Brain pericyte (primary cell): Measurements from ENCODE around the gene FAM20C.
"Not testable (repeated sequence)": the region's sequence is repeated elsewhere in the genome, so short reads cannot be mapped to it uniquely, and the experiment has no call there.

Experiments
- DNase-seq: peaks from one replicate; pipeline ENCODE4 v3.0.0-alpha.2; 2012; ENCODE audit warnings: low read depth, low spot score

Gene FAM20C

DNA sequence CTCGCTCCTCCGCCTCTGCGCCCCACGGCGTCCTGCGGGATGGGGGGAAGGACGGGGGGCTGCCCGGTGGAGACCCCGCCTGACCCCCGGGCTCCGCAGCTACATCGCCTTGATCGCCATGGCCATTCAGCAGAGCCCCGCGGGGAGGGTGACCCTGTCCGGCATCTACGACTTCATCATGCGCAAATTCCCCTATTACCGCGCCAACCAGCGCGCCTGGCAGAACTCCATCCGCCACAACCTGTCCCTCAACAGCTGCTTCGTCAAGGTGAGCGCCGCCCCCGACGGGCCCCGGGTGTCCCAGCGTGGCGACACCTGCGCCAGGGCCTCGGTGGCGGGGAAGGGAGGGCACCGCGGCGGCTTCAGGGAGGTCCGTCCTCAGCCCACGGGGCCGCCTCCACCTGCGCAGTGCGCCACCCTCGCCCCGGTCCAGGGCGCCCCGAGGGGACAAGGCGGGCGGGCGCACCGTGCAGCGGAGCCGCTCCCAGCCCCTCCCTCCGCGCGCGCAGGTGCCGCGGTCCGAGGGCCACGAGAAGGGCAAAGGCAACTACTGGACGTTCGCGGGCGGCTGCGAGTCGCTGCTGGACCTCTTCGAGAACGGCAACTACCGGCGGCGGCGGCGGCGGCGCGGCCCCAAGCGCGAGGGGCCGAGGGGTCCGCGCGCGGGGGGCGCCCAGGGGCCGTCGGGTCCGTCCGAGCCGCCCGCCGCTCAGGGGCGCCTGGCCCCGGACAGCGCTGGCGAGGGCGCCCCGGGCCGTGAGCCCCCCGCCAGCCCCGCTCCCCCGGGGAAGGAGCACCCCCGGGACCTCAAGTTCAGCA lies 98.4 kb downstream of the FAM20C start:
- DNase-seq = no peak

DNA sequence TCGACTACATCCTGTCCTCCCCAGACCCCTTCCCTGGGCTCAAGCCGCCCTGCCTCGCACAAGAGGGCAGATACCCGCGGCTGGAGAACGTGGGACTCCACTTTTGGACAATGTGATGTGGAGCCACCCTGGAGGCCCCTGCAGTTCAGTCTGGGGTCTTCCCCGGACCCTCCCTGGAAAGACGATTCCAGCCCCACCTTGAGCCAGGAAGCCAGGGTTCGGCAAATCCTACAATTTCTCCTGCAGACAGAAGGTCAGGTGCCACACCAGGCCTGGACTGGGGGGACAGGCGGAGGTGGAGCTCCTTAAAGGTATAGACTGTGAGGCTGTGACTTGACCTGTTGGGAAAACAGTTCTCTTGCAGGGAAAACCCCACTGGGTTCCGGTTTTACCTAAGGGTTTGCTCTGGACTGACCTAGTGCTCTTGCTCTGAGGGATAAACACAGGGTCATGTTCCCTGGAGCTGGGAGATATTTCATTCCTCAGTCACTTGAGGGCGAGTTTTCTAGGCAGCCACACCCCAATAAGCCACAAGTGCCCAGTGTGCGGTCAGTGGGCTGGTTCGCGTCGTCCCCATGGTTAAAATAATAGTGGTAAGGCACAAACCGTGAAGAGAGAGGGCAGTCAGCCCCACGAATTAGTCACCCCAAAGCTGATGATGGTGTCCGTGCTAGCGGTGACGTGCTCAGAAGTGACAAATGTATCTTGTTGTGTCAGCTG lies 99.2 kb downstream of the FAM20C start:
- no peak for DNase-seq

DNA sequence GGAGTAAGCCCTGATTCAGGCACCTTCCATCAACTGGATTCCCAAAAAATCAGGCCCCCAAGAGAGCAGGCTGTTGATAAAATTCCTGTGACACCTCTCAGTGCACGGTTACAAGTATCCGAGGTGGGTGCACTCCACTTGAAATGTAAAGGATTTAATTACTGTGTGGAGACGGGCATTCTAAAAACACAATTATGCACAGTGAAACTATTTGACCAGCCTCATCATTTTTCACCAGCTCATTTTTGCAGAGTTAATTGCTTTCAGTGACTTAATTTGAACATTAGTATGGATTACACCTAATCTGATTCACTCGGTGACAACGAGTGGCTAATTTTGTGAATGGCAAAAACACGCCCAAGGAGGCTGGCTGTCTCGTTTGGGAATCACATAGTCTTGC lies 99.9 kb downstream of the FAM20C start:
- DNase-seq = no peak

DNA sequence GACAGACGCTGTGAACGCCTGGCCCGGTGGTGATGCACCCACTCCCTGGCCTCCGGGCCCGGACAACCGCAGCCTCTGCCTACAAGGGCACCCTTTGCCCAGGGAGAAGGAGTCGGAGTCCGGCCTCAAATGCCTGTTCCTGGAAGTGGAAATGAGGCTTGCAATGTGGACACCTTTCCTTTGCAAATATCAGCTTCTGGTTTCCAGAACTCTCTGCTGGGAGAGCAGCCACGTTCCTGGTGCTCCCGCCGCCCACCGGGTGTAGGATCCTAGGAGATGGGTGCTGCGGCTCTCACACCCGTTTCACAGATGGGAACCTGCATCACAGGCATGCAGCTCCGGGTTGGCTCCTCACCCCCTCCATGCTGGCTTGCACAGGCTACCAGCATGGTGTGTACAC lies 100.5 kb downstream of the FAM20C start:
- no peak for DNase-seq

DNA sequence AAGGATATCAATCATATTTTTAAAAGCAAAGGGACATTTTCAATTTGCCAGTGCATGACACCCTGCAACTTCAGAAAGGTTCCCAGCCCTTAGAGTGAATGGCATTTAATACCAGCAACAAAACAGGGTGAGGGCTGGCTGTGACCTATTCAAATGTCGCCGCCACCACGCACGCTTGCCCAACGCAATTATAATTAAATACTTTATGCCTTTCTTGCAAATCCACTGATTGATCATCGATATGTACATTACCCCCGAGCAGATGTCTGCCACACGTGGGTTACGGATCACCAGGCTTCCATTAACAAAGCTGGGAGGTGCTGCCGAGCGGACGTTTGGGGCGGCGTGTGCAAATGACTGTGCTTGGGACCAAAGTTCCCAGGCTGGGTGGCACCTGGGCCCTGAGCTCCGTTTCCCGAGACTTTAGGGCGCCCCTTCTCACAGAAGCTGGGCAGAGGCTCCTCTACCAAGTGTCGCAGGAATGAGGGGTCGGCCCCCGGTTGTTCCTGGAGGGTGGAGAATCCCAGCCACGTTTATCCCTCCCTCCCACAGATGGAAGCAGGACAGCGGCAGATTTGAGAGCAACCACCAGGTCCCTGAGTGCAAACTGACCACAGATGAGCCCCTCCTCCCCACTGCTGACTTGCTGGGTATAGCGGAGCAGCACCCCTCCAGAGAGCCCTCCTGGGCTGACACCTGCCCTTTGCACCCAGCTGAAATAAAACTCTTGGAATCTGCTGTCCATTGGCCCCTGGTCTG lies 101.5 kb downstream of the FAM20C start:
- DNase-seq = no peak

DNA sequence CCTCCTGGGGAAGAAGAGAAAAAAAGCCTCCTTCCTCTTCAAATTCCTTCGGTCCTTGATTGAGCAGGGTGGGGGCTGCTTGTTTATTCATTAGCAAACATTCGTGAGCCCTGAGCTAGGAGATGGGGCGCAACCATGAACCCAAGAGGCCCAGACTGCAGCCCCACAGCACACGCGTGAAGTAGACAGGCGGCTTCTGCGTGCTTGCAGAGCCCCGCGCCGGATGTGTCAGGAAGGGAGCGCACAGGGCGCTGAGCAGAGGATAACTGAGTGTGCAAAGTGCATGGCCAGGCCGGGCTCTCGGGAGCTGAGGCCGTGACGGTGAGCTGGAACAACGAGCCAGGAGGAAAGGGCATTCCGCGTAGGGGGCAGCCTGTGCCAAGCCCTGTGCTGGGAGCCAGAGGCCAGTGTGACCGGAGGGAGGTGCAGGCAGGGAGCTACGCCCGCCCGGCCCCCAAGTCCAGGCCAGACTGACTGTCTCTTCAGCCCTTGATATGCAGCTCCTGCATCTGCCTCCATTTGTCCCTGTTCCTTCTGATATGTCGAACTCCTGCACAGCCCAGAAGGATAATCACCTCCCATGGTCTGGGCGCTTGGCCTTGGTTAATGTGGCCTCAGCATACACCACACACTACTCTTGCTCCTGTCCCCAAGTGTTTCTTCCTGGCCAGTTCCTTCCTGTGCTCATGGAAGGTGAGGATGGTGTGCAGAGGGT lies 102.2 kb downstream of the FAM20C start:
- DNase-seq = no peak

DNA sequence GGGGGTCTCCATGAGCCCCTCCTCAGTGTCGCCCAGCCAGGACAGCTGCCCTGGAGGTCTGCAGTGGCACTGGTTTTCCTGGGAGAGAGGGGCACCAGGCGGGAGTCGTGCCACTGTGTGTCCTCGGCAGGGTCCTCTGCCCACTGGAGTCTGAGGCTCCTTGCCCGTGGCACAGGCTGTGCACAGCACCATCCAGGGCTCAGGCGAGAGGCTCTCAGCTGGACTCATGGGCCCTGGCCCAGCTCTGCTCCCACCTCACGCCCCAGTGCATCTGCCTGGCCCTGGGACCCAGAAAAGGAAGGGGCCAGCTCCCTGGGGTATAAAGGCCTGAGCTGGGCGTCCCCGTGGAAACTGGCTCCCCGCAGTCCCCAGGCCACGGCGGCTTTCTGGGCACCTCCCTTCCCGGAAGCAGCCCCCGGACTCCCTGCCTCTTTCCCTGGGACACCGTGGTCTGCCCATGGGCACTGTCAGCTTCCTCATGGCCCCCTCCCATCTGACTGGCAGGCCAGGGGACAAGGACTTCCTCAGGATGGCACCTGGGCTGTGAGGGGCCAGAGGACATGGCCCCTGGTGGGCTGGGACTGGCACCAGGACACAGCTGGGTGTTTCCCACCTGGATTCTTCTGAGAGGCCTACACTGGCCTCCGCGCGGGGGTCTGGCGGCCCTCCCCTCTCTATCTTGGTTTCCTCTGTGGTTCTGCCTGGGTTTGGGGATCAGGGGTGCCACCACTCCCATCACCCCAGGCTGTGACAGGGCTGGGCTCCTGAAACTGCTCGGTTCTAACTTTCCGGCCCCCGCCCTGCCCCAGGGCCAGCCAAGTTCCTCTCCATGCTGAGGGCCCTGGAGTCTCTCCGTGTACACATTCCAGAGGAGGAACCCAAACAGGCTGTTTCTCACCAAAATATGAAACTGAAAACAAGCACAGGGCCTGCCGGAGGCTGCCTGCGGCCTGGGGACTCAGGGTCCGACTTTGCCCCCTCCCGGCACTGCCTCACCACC lies 103.1 kb downstream of the FAM20C start:
- DNase-seq = no peak

DNA sequence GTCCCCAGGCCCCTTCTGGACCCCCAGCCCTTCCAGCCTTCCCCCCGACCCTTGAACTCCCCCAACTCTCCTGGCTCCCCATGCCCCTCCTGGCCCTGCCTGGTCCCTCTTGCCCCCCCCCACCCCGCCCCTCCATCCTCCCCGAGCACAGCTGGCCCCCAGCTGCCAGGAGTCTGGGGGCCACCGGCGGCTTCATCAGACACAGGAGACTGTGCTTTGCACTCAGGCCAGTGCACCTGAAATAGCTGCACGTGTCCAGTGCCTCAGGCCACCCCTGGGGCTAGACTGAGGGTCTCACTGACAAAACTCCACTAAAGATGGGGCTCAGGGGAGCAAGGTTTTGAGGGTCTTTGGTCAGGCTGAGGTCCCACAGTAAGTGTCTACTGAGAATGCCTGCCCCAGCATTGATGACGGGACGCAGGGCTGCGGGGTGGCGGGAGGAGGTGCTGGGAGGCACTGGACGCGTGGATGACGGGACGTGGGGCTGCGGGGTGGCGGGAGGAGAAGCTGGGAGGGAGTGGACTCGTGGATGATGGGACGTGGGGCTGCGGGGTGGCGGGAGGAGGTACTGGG lies 104.1 kb downstream of the FAM20C start:
- no peak for DNase-seq

DNA sequence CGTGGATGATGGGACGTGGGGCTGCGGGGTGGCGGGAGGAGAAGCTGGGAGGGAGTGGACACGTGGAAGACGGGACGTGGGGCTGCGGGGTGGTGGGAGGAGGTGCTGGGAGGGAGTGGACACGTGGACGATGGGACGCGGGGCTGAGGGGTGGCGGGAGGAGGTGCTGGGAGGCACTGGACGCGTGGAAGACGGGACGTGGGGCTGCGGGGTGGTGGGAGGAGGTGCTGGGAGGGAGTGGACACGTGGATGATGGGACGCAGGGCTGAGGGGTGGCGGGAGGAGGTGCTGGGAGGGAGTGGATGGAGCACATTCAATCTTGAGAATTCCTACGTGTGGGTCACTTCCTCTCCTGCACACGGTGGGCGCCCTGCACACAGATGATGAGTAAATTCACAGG lies 104.8 kb downstream of the FAM20C start:
- not testable (repeated sequence) for DNase-seq

DNA sequence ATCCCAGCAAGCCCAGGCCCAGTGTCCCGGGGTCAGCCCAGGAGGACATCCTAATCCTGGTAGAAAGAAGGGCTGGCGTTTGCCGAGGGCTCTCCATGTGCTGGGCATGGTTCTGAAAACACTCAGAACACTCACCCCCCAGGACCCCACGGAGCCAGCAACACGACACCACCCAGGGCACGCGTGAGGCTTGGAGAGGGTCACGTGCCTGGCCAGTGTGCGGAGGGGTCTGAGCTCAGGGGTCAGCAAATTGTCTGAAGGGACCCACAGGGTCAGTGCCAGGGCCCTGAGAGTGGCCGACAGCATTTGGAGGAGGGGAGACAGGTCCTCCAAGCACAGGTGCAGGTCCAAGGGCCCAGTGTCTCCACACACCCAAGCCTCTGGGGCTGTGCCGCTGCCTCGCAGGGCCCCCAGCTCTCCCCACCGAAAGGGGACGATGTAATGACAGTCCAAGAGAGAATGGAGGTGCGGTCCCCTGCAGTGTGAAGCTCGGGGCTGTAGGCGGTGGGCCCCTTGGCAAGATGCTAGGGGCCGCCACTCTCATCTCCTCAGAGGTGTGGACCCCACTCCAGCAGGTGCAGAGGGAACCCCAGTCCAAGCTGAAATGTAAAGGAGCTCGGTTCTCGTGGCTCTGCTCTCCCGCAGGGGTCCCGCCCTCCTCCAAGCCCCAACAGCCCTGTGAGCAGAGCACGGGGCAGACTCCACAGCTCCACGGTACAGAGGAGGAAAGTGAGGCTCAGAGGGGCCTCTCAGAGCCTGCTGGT lies 105.4 kb downstream of the FAM20C start:
- DNase-seq = no peak

DNA sequence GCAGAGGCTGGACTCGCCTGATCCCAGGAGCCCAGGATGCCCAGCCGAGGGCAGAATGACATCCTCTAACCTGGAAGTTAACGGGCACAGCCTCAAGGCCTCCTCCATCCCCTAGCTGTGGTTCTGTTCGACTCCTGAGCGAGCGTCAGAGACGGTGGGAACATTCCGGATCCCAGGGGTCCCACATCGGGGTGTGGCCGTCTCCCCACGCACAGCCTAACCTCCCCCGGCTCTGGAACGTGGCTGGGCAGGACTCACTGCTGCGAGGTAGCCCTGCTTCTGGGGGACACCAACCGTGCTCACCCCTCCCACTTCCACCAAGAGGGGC lies 106.0 kb downstream of the FAM20C start:
- DNase-seq = no peak

DNA sequence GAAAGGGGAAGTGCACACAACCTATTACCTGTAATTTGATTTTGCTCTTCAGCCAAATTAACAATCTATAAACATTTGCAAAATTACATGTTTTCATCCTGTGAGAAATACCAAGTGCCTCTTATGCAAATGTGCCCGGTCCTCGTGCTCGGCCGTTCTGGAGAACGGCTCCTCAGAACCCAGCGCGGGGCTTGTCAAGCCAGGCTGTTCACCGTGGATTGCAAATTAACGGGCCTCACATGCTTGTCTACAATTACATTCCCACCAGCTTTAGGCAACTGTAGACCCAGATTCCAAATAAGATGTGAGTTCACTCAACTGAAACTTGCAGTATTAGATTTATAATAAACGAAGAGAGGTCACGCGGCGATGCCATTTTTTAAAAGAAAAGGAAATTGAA lies 106.4 kb downstream of the FAM20C start:
- no peak for DNase-seq

DNA sequence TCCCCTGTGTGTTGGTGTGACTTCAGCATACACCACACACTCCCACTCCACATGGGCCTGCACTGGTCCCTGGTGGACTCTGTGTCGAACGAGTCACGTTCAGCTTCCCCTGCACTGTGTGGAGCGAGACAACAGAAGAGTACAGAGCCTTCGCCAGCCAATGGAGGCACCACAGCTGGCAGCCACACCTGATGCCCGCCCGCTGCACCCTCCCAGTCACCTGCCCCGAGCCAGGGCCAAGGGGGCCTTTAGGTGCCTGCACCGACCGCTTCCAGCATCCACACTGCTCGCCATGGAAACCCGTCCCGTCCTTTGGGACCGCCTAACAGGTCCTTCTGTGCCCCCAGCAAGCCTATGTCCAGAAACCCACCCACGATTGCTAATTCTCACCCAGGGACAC lies 106.8 kb downstream of the FAM20C start:
- DNase-seq = no peak

DNA sequence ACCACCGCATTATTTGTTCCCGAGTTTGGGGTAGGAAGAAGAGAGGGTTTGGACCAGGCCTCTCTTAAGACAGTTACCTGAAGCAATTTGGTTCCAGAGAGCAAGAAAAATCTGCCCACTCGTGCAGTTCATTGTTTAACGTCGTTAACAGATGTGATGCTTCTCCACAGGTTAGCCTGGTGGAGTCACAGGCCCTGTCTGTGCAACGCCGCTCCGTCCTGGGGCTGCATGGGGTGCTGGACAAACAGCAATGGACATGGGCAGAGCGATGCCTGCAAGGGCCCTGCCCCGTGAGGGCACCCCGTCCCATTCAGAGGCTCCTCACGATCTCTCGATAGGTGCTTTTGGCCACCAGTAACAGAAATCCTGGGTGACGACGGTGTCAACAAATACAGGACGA lies 107.3 kb downstream of the FAM20C start:
- DNase-seq = no peak

DNA sequence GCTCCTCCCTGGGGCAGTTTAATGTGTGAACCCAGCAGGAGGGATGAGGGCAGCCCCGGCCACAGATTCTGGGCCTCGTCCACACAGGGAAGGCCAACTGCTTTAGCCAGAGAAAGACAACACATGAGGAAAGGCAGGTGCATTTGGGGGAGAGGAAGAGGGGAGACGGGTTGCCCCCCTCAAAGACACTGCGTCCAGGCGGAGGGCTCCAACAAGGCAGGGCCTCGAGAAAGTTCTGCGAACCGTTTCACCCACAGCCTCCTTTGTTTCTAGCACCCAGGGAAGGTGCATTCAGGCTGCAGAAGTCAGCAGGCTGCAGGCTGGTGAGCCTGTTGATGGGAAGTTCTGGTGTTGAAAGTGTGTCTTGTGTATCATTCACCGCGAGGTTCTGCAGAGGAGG lies 107.7 kb downstream of the FAM20C start:
- DNase-seq = no peak

DNA sequence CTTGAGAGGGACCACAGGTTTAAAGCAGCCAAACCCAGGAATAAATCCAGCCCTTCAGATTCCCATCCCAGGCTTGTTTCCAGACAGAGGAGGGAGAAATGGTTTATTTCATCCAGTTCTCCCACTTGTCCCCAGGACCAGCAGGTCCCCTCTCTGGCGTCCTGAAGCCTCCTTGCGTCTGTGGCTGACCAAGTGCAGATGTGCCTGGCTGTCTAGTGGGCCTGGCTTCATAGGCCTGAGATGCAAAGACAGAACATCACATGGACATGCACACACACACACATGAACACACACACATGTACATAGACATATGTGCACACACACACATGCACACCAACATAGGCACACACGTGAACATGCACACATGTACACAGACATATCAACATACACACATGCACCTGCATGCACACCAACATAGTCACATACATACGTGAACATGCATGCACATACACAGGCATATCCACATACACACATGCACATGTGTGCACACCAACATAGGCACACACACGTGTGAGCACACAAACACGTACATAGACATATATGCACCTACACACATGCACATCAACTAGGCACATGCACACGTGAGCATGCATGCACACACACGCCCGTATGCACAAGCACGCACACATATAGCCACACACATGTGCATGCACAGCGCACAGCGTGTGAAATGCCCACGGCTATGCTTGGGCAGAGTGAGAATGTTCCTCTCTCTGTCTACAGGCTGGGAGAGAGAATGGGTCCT lies 108.3 kb downstream of the FAM20C start:
- DNase-seq = no peak

DNA sequence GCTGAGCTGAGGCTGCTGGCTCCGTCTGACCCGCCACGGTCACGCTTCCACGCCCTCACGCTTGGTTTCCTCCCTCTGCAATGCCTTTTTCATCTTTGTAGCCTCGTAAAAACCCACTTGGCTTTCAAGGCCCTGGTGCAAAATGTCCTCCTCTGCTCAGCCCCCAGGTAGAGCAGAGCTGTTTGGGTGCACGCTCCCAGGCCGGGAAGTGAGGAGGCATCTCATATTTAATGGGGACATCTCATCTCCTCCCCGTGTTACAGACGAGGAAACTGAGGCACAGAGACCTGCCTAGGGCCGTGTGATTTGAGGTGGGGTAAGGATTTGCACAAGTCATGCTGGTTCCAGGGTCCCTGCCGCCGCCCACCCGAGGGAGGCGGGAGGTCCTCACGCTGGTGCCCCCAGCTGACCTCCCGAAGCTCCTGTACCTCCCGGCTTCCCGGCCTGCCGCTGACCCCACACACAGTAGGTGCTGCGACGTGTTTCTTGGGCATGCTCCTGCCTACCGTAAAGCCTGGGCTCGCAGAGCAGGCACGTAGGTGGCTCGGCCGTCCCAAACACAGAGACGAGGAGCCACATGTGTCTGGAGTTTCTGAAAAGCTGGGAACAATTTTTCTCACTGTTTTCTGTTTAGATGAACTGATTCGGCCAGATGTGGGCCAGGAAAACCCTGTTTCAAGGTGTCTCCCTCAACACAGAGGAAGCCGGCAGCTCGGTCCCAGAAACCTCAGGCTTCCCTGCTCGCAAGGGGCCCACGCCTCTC lies 109.1 kb downstream of the FAM20C start:
- DNase-seq = no peak
